Measurements from ENCODE around the gene HK3.

Gene HK3

GRCh38 chr5:176902911-176903664, 3.9 kb upstream of the HK3 start:
- no peak for DNase-seq (ENCODE audit: low spot score)

- DNase-seq (ENCODE audit: low spot score) = no peak
Measured at GRCh38 chr5:176902102-176902814, 3.1 kb upstream of the HK3 start.

- DNase-seq (ENCODE audit: low spot score) = peak; percentile 34
Measured at GRCh38 chr5:176901260-176902101, 2.3 kb upstream of the HK3 start.

- DNase-seq (ENCODE audit: low spot score) = no peak
Measured at GRCh38 chr5:176900780-176901204, 1.6 kb upstream of the HK3 start.

GRCh38 chr5:176899946-176900779, 1.0 kb upstream of the HK3 start:
- DNase-seq (ENCODE audit: low spot score) = no peak

- no peak for DNase-seq (ENCODE audit: low spot score)
Measured at GRCh38 chr5:176897263-176897662, 1.9 kb downstream of the HK3 start.

GRCh38 chr5:176895831-176896230, 3.3 kb downstream of the HK3 start:
- no peak for DNase-seq (ENCODE audit: low spot score)

GRCh38 chr5:176894298-176894697, 4.8 kb downstream of the HK3 start:
- DNase-seq (ENCODE audit: low spot score) = no peak

GRCh38 chr5:176892663-176893062, 6.5 kb downstream of the HK3 start:
- DNase-seq (ENCODE audit: low spot score) = no peak

- DNase-seq (ENCODE audit: low spot score) = no peak
Measured at GRCh38 chr5:176891331-176891958, 7.7 kb downstream of the HK3 start.

GRCh38 chr5:176890455-176891330, 8.5 kb downstream of the HK3 start:
- DNase-seq (ENCODE audit: low spot score) = no peak

GRCh38 chr5:176889321-176890280, 9.5 kb downstream of the HK3 start:
- no peak for DNase-seq (ENCODE audit: low spot score)

- DNase-seq (ENCODE audit: low spot score) = no peak
Measured at GRCh38 chr5:176888865-176889165, 10.3 kb downstream of the HK3 start.

GRCh38 chr5:176888016-176888864, 10.9 kb downstream of the HK3 start:
- DNase-seq (ENCODE audit: low spot score) = no peak

GRCh38 chr5:176887252-176887849, 11.8 kb downstream of the HK3 start:
- DNase-seq (ENCODE audit: low spot score) = no peak

- no peak for DNase-seq (ENCODE audit: low spot score)
Measured at GRCh38 chr5:176886336-176887251, 12.6 kb downstream of the HK3 start.

- no peak for DNase-seq (ENCODE audit: low spot score)
Measured at GRCh38 chr5:176884571-176884890, 14.6 kb downstream of the HK3 start.
